H9 (cell line): ENCODE data around the gene VPS39. TPM values are rescaled to one million over a fixed set of nuclear protein-coding genes. Genes with fewer than 3 reads are reported as not detected.

ENCODE experiments used
- DNase-seq: peaks from one replicate; pipeline ENCODE4 v3.0.0-alpha.2; 2017
- H2AFZ ChIP-seq: one replicate; pipeline ENCODE4 v1.6.1; 2013; ENCODE audit warnings: mild to moderate bottlenecking, low read length, control low read depth, moderate library complexity
- H2AK5ac ChIP-seq: 2 replicates; pipeline ENCODE4 v1.6.1; 2013; ENCODE audit warnings: low read length, control low read depth, mixed read lengths; ENCODE audit not compliant: insufficient read length
- H2BK120ac ChIP-seq: one replicate; pipeline ENCODE4 v1.6.1; 2013; ENCODE audit warnings: low read depth, mild to moderate bottlenecking, low read length, control low read depth, inconsistent platforms; ENCODE audit not compliant: poor library complexity, severe bottlenecking
- H2BK12ac ChIP-seq: 2 replicates; pipeline ENCODE4 v1.6.1; 2013; ENCODE audit warnings: low read length, control low read depth, mixed read lengths, low read depth; ENCODE audit not compliant: insufficient read length
- H2BK15ac ChIP-seq: 2 replicates; pipeline ENCODE4 v1.6.1; 2013; ENCODE audit warnings: low read depth, low read length, control low read depth
- H2BK20ac ChIP-seq: one replicate; pipeline ENCODE4 v1.6.1; 2013; ENCODE audit warnings: low read depth, mild to moderate bottlenecking, low read length, control low read depth, inconsistent platforms; ENCODE audit not compliant: poor library complexity, severe bottlenecking
- H2BK5ac ChIP-seq: 2 replicates; pipeline ENCODE4 v1.6.1; 2013; ENCODE audit warnings: low read length, control low read depth, mixed read lengths; ENCODE audit not compliant: insufficient read length
- H3K14ac ChIP-seq: 2 replicates; pipeline ENCODE4 v1.6.1; 2013; ENCODE audit warnings: low read length, control low read depth; ENCODE audit not compliant: insufficient read depth
- H3K18ac ChIP-seq: 2 replicates; pipeline ENCODE4 v1.6.1; 2013; ENCODE audit warnings: low read depth, mild to moderate bottlenecking, mixed read lengths, low read length, control low read depth; ENCODE audit not compliant: insufficient read length
- H3K23ac ChIP-seq: 2 replicates; pipeline ENCODE4 v1.6.1; 2013; ENCODE audit warnings: low read length, control low read depth, mixed read lengths, low read depth; ENCODE audit not compliant: insufficient read length
- H3K23me2 ChIP-seq: 2 replicates; pipeline ENCODE4 v1.6.1; 2013; ENCODE audit warnings: low read depth, mild to moderate bottlenecking, mixed read lengths, low read length, control low read depth; ENCODE audit not compliant: insufficient read length, poor library complexity, severe bottlenecking
- H3K27ac ChIP-seq: 2 replicates; pipeline ENCODE4 v1.5.1; 2013; ENCODE audit warnings: low read length, control low read depth, mixed read lengths, low read depth; ENCODE audit not compliant: insufficient read length
- H3K27me3 ChIP-seq: 2 replicates; pipeline ENCODE4 v1.6.1; 2013; ENCODE audit warnings: low read length, control low read depth, inconsistent platforms; ENCODE audit not compliant: insufficient read depth
- H3K4ac ChIP-seq: 2 replicates; pipeline ENCODE4 v1.6.1; 2013; ENCODE audit warnings: low read depth, mild to moderate bottlenecking, control low read depth, inconsistent platforms, low read length, moderate library complexity
- H3K4me1 ChIP-seq: 2 replicates; pipeline ENCODE4 v1.6.1; 2013; ENCODE audit warnings: low read length, control low read depth, inconsistent platforms; ENCODE audit not compliant: insufficient read depth
- H3K4me2 ChIP-seq: 2 replicates; pipeline ENCODE4 v1.6.1; 2013; ENCODE audit warnings: low read length, control low read depth, mixed read lengths; ENCODE audit not compliant: insufficient read length, insufficient read depth
- H3K56ac ChIP-seq: 2 replicates; pipeline ENCODE4 v1.6.1; 2013; ENCODE audit warnings: low read depth, mild to moderate bottlenecking, mixed read lengths, low read length, control low read depth; ENCODE audit not compliant: insufficient read length
- H3K79me1 ChIP-seq: 2 replicates; pipeline ENCODE4 v1.6.1; 2013; ENCODE audit warnings: low read depth, mild to moderate bottlenecking, moderate library complexity, low read length, control low read depth, inconsistent platforms; ENCODE audit not compliant: insufficient read depth, poor library complexity, severe bottlenecking
- H3K79me2 ChIP-seq: 2 replicates; pipeline ENCODE4 v1.6.1; 2013; ENCODE audit warnings: low read length, control low read depth, inconsistent platforms; ENCODE audit not compliant: insufficient read depth
- H3K9ac ChIP-seq: 2 replicates; pipeline ENCODE4 v1.6.1; 2013; ENCODE audit warnings: low read length, control low read depth, mixed read lengths; ENCODE audit not compliant: insufficient read length; ENCODE audit errors: extremely low read depth
- H3K9me3 ChIP-seq: one replicate; pipeline ENCODE4 v1.6.1; 2013; ENCODE audit warnings: low read depth, low read length, inconsistent platforms; ENCODE audit not compliant: control insufficient read depth
- H3T11ph ChIP-seq: one replicate; pipeline ENCODE4 v1.6.1; 2013; ENCODE audit warnings: mild to moderate bottlenecking, low read length, control low read depth, inconsistent platforms
- H4K20me1 ChIP-seq: one replicate; pipeline ENCODE4 v1.6.1; 2013; ENCODE audit not compliant: control insufficient read depth, insufficient read length, insufficient read depth
- H4K5ac ChIP-seq: 2 replicates; pipeline ENCODE4 v1.6.1; 2013; ENCODE audit warnings: low read depth, mild to moderate bottlenecking, mixed read lengths, low read length, control low read depth; ENCODE audit not compliant: insufficient read length
- H4K8ac ChIP-seq: replicated peaks from 2 replicates; pipeline ENCODE4 v1.6.1; 2013; ENCODE audit warnings: low read length, control low read depth, mixed read lengths, low read depth; ENCODE audit not compliant: insufficient read length
- H4K91ac ChIP-seq: 2 replicates; pipeline ENCODE4 v1.6.1; 2013; ENCODE audit warnings: low read depth, mild to moderate bottlenecking, moderate library complexity, mixed read lengths, low read length, control low read depth; ENCODE audit not compliant: insufficient read length
- H3K27ac Mint-ChIP-seq, 3 experiments: 2 replicates in 2 of 3; 3 replicates in 1 of 3; pipeline ENCODE4 v1.8.0; 2020 to 2021; ENCODE audit warnings: mixed read lengths in 3 of 3, mild to moderate bottlenecking in 1 of 3, moderate library complexity in 1 of 3
- H3K27me3 Mint-ChIP-seq: 2 replicates; pipeline ENCODE4 v1.8.0; 2021; ENCODE audit warnings: low read depth, mild to moderate bottlenecking, moderate library complexity, mixed read lengths
- H3K36me3 Mint-ChIP-seq, 3 experiments: 2 replicates in 2 of 3; 3 replicates in 1 of 3; pipeline ENCODE4 v1.8.0; 2020 to 2021; ENCODE audit warnings: low read depth in 3 of 3, mixed read lengths in 3 of 3; ENCODE audit not compliant: insufficient read depth in 1 of 3
- H3K4me1 Mint-ChIP-seq, 2 experiments: 2 replicates each; pipeline ENCODE4 v1.8.0; 2020; ENCODE audit warnings: mixed read lengths in 2 of 2
- H3K4me3 Mint-ChIP-seq, 2 experiments: 2 replicates in 1 of 2; 3 replicates in 1 of 2; pipeline ENCODE4 v1.8.0; 2020 to 2021; ENCODE audit warnings: mild to moderate bottlenecking in 2 of 2, mixed read lengths in 2 of 2, moderate library complexity in 1 of 2
- H3K9me3 Mint-ChIP-seq, 2 experiments: 2 replicates in 1 of 2; 3 replicates in 1 of 2; pipeline ENCODE4 v1.8.0; 2020; ENCODE audit warnings: mild to moderate bottlenecking in 2 of 2, mixed read lengths in 2 of 2, moderate library complexity in 1 of 2
- WGBS: extraction: QIAGEN DNeasy Blood & Tissue Kit; methylation state at CpG from one replicate; pipeline ENCODE4 v1.1.7; 2013; ENCODE audit warnings: missing lambda C conversion rate, low lambda C conversion rate, mixed read lengths; ENCODE audit not compliant: insufficient read length; ENCODE audit errors: extremely low coverage; 5-methylcytosine and 5-hydroxymethylcytosine counted together
- total RNA-seq: library from RNA; stranded (reverse); gene quantifications from 2 replicates; pipeline ENCODE4 v1.2.1, GENCODE V29; 2021
- TF ChIP-seq, protein P1 (sequence below): fragments of 200-600 bp; sonication (generic); conservative IDR thresholded peaks from 3 replicates; pipeline ENCODE4 v1.8.0; 2021; ENCODE audit warnings: antibody characterized with exemption, mild to moderate bottlenecking

The VPS39 gene
- total RNA-seq, 1 experiment from 2014 or later, result 48.6 TPM

DNA sequence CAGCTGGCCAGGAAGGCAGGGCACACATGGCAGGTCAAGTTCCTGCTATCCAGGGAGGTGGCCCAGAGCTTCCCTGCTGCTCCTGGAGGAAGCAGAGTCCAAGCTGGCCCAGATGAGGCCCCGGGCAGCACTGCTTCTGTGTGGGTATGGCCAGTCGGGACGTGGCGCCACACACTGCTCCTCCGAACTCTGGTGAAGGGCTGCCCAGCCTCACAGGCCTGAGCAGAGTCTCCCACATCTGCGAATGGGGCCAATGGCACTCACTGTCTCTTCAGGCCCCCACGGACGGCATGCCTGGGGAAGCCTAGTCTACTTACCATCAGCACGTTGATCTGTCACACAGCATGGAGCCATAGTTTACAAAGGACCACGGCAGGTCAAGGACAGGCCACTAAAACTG is 49.2 kb downstream of the VPS39 start:
- Histone ChIP-seq H2BK15ac (no peak overlapping the region), H3T11ph (no peak overlapping the region), H3K23ac (no peak overlapping the region), H3K9ac (no peak overlapping the region), H3K9me3 (no peaks in the 10 kb centered on the region), H3K14ac (no peak overlapping the region), H4K8ac (no peak overlapping the region), H3K79me1 (no peaks in the 10 kb centered on the region), H3K79me2 (no peaks in the 10 kb centered on the region), H2BK5ac (no peak overlapping the region), H3K4me1 (no peaks in the 10 kb centered on the region), H3K4ac (no peak overlapping the region), H3K56ac (no peak overlapping the region), H2BK12ac (no peak overlapping the region), H3K27ac (no peak overlapping the region), H3K4me2 (no peak overlapping the region), H3K23me2 (no peaks in the 10 kb centered on the region), H2AFZ (no peak overlapping the region), H3K18ac (no peak overlapping the region), H4K5ac (no peak overlapping the region), H3K27me3 (no peaks in the 10 kb centered on the region), H4K20me1 (no peaks in the 10 kb centered on the region), H2BK20ac (no peak overlapping the region), H4K91ac (no peak overlapping the region), H2AK5ac (no peak overlapping the region), H2BK120ac (no peak overlapping the region)
- Mint-ChIP-seq H3K9me3 (no peaks in the 10 kb centered on the region), H3K4me3 (no peak overlapping the region), H3K27ac (no peak overlapping the region), H3K36me3 (peaks cover 11 to 54% (median 37%) of the 10 kb centered on the region in 3 experiments), H3K4me1 (peaks cover 3 to 5% of the 10 kb centered on the region in 2 experiments; a peak in 3 of 4 replicates), H3K27me3 (no peaks in the 10 kb centered on the region; the same call in 1 of the 2 replicates)
- DNase-seq, result no peak
- no CpG with 5 or more reads among the region's 10 CpGs for WGBS
- TF ChIP-seq, protein P1, sequence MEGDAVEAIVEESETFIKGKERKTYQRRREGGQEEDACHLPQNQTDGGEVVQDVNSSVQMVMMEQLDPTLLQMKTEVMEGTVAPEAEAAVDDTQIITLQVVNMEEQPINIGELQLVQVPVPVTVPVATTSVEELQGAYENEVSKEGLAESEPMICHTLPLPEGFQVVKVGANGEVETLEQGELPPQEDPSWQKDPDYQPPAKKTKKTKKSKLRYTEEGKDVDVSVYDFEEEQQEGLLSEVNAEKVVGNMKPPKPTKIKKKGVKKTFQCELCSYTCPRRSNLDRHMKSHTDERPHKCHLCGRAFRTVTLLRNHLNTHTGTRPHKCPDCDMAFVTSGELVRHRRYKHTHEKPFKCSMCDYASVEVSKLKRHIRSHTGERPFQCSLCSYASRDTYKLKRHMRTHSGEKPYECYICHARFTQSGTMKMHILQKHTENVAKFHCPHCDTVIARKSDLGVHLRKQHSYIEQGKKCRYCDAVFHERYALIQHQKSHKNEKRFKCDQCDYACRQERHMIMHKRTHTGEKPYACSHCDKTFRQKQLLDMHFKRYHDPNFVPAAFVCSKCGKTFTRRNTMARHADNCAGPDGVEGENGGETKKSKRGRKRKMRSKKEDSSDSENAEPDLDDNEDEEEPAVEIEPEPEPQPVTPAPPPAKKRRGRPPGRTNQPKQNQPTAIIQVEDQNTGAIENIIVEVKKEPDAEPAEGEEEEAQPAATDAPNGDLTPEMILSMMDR, result no peak
